Hepatocyte (in vitro differentiated cells): ENCODE data around the gene EXD3. TPM values are rescaled to one million over a fixed set of nuclear protein-coding genes. Genes with fewer than 3 reads are reported as not detected.

Experiments
- DNase-seq: peaks from one replicate; pipeline ENCODE4 v3.0.0-alpha.2; 2016; ENCODE audit warnings: low spot score
- H2AFZ ChIP-seq: fragments of 200-600 bp; sonication (generic); 2 replicates; pipeline ENCODE4 v1.6.0; 2016; ENCODE audit warnings: antibody characterized with exemption, mild to moderate bottlenecking
- H3K27ac ChIP-seq: fragments of 200-600 bp; sonication (generic); 2 replicates; pipeline ENCODE4 v1.5.1; 2016; ENCODE audit warnings: mild to moderate bottlenecking
- H3K27me3 ChIP-seq: fragments of 200-600 bp; sonication (generic); 2 replicates; pipeline ENCODE4 v1.6.1; 2016
- H3K36me3 ChIP-seq: fragments of 200-600 bp; sonication (generic); replicated peaks from 2 replicates; pipeline ENCODE4 v1.5.1; 2016; ENCODE audit warnings: low read depth; ENCODE audit not compliant: insufficient read depth
- H3K4me1 ChIP-seq: fragments of 200-600 bp; sonication (generic); 2 replicates; pipeline ENCODE4 v1.5.1; 2016; ENCODE audit warnings: mild to moderate bottlenecking, moderate library complexity; ENCODE audit not compliant: insufficient read depth
- H3K4me2 ChIP-seq: fragments of 200-600 bp; sonication (generic); 2 replicates; pipeline ENCODE4 v1.6.0; 2016
- H3K4me3 ChIP-seq: fragments of 200-600 bp; sonication (generic); 2 replicates; pipeline ENCODE4 v1.5.1; 2016; ENCODE audit warnings: mild to moderate bottlenecking
- H3K79me2 ChIP-seq: fragments of 200-600 bp; sonication (generic); 2 replicates; pipeline ENCODE4 v1.6.0; 2017; ENCODE audit warnings: mild to moderate bottlenecking
- H3K9me2 ChIP-seq: fragments of 200-600 bp; sonication (generic); replicated peaks from 2 replicates; pipeline ENCODE4 v1.6.0; 2017; ENCODE audit warnings: mild to moderate bottlenecking; ENCODE audit not compliant: insufficient read depth
- H3K9me3 ChIP-seq: fragments of 200-600 bp; sonication (generic); 2 replicates; pipeline ENCODE4 v1.5.1; 2016; ENCODE audit warnings: low read depth, mild to moderate bottlenecking
- H4K20me1 ChIP-seq: fragments of 200-600 bp; sonication (generic); 2 replicates; pipeline ENCODE4 v1.6.0; 2016; ENCODE audit warnings: mild to moderate bottlenecking; ENCODE audit not compliant: insufficient read depth, poor library complexity, severe bottlenecking
- EZH2 ChIP-seq: fragments of 200-600 bp; sonication (generic); IDR thresholded peaks from 2 replicates; pipeline ENCODE4 v1.6.1; 2016; ENCODE audit warnings: antibody characterized with exemption, mild to moderate bottlenecking, borderline replicate concordance
- EZH2phosphoT487 ChIP-seq: fragments of 200-600 bp; sonication (generic); IDR thresholded peaks from one replicate; pipeline ENCODE4 v1.6.1; 2018; ENCODE audit warnings: antibody characterized with exemption, mild to moderate bottlenecking, low read depth, moderate library complexity; ENCODE audit not compliant: unreplicated experiment, severe bottlenecking
- WGBS: methylation state at CpG from one replicate; pipeline ENCODE4 v1.1.6; 2016; ENCODE audit warnings: low lambda C conversion rate; ENCODE audit errors: missing lambda C conversion rate; 5-methylcytosine and 5-hydroxymethylcytosine counted together
- polyA plus RNA-seq: library from polyadenylated mRNA; unstranded; fragments of >200 nt; fragmentation: Nextera tagmentation; extraction: Ambion mirVana; gene quantifications from 2 replicates; pipeline ENCODE4 v1.2.1, GENCODE V29; 2016
- total RNA-seq: library from RNA; depleted of rRNA; stranded (reverse); fragments of >200 nt; gene quantifications from 2 replicates; pipeline ENCODE4 v1.2.3, GENCODE V29; 2014
- TF ChIP-seq, protein P1 (sequence below): fragments of 200-600 bp; sonication (generic); IDR thresholded peaks from 2 replicates; pipeline ENCODE4 v1.5.1; 2016; ENCODE audit warnings: antibody characterized with exemption, mild to moderate bottlenecking; ENCODE audit not compliant: poor library complexity

Gene EXD3
- total and polyA plus RNA-seq, 2 experiments from 2014 or later, result 11.8 to 21.6 TPM

DNA sequence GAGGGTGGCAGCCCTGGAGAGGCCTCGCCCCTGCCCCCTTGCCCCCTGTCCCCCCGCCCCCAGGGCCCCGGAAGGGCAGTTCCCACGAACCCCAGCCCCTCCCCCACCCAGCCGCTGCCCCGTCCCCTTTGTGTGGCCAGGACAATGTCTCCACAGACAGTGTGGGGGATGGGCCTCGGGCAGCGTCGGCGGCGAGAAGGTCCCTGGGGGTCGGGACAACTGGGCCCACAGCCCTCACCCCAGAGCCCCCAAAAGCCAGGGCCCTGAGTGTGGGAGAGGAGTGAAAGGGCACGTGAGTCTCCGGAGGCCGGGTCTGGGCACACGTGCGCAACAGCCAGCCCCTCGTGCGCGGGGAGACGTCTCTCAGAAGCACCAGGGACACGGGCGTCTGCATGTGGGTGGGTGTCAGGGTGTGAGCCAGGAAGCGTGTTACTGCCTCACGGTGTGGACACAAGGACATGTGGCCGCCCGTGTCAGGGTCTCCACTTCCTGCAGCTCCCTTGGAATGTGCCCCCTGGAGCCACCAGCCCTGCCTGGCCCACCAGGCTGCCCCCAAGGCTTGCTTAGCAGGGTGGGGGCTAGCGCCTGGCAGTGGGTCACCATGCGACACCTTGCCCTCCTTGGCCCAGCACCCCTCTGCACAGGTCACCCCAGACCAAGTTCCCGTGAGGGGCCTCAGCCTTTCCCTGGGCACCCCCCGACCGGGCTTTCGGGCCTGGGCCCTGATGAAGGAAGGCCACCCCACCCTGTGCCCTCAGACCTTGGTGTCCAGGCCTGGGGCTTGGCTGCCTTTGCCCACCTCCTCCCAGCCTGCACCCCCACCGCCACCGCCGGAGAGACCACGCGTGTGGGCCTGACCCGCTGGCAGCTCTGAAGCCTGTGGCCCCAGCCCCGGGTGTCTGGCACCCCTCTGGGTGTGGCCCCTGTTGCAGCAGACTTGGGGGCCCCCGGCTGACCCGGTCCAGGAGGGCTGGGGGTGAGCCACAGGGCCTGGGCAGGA lies 108.1 kb downstream of the EXD3 start:
- no peaks in the 10 kb centered on the region for H3K27me3 ChIP-seq
- no peaks in the 10 kb centered on the region for H3K9me2 ChIP-seq
- TF ChIP-seq, protein P1, sequence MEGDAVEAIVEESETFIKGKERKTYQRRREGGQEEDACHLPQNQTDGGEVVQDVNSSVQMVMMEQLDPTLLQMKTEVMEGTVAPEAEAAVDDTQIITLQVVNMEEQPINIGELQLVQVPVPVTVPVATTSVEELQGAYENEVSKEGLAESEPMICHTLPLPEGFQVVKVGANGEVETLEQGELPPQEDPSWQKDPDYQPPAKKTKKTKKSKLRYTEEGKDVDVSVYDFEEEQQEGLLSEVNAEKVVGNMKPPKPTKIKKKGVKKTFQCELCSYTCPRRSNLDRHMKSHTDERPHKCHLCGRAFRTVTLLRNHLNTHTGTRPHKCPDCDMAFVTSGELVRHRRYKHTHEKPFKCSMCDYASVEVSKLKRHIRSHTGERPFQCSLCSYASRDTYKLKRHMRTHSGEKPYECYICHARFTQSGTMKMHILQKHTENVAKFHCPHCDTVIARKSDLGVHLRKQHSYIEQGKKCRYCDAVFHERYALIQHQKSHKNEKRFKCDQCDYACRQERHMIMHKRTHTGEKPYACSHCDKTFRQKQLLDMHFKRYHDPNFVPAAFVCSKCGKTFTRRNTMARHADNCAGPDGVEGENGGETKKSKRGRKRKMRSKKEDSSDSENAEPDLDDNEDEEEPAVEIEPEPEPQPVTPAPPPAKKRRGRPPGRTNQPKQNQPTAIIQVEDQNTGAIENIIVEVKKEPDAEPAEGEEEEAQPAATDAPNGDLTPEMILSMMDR, result no peak
- TF ChIP-seq EZH2 (no peak), EZH2phosphoT487 (no peak)
- peak; percentile 13 for DNase-seq
- H3K36me3 ChIP-seq, result no peaks in the 10 kb centered on the region
- H2AFZ ChIP-seq, result no peak overlapping the region
- no peak overlapping the region for H3K4me2 ChIP-seq
- no peaks in the 10 kb centered on the region for H3K79me2 ChIP-seq
- no peaks in the 10 kb centered on the region for H4K20me1 ChIP-seq
- H3K9me3 ChIP-seq, result no peaks in the 10 kb centered on the region
- no peak overlapping the region for H3K27ac ChIP-seq
- H3K4me3 ChIP-seq, result no peak overlapping the region
- peaks cover 56% of the 10 kb centered on the region for H3K4me1 ChIP-seq
- 72% methylated on average over 40 of the region's 42 CpGs for WGBS

DNA sequence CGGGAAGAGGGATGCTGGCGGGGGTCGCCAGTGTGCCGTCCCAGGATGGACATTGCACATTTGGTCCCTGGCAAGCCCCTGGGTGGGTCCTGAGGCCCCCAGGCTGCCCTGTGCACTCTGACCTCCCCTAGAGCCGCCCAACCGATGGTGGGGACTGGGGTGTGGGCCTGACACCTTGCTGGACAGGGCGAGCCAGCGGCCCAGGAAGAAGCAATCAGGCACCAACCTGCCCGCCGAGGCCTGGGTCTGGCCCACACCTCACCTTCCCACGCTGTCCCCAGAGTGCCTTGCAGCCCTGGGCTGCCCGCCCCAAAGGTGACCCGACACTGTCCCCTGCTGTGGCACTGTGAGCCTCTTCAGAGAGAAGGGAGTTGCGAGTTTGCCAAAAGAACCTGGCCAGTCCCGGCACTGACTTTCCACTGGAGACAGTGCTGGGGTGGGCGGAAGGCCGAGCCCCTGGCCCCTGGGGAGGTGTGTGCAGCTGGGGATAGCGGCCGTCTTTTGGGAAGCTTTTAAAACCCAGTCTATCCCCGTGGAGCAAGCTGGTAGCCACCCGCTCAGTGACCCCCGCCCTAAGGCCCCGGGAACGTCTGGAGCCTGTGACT lies 108.9 kb downstream of the EXD3 start:
- H3K36me3 ChIP-seq, result no peaks in the 10 kb centered on the region
- H3K9me2 ChIP-seq, result no peaks in the 10 kb centered on the region
- DNase-seq, result no peak
- no peaks in the 10 kb centered on the region for H3K9me3 ChIP-seq
- H3K4me3 ChIP-seq, result no peak overlapping the region
- WGBS, result 84% methylated on average over 20 of the region's 24 CpGs
- no peaks in the 10 kb centered on the region for H3K27me3 ChIP-seq
- no peaks in the 10 kb centered on the region for H3K79me2 ChIP-seq
- no peaks in the 10 kb centered on the region for H4K20me1 ChIP-seq
- TF ChIP-seq, protein P1, result no peak
- no peak for TF ChIP-seq EZH2phosphoT487
- TF ChIP-seq EZH2, result no peak
- peak overlapping the region; percentile 20 for H3K27ac ChIP-seq
- H3K4me2 ChIP-seq, result peak overlapping the region; percentile 54
- no peak overlapping the region for H2AFZ ChIP-seq
- H3K4me1 ChIP-seq, result peaks cover 56% of the 10 kb centered on the region

DNA sequence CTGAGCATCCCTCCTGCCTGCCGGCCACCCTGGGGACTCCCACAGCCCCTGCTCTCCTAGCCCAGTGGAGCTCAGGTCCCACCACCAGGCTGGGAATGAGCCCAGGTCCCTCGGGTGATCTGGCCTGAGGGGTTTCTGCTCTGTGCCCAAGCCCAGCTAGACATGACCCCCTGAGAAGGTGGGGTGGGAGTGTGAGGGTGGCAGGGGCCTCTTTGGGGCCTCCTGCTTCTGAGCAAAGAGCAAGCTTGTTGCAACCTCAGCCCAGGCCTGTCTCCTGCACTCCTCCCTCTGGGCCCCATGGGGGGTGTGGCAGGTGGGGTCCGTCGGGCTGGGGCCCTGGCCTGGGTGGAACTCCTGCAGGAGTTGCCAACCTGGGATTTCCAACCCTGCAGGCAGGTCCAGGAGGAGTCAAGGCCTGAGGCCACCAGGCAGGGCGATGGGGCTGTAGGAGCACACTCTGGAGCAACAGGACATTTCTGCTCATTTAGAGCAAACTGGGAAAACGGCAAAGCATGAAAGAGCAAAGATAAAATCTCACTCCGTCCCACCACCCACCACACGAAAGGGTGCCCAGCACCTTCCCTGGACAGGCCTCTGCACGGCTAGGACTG lies 109.5 kb downstream of the EXD3 start:
- WGBS, result 54% methylated on average over 9 of the region's 9 CpGs
- no peaks in the 10 kb centered on the region for H3K36me3 ChIP-seq

More for the DNA sequence above, 109.5 kb downstream of the EXD3 start:
- peak overlapping the region; percentile 46 for H3K27ac ChIP-seq
- no peaks in the 10 kb centered on the region for H3K27me3 ChIP-seq
- H3K4me1 ChIP-seq, result peaks cover 56% of the 10 kb centered on the region
- TF ChIP-seq, protein P1, result no peak
- TF ChIP-seq EZH2phosphoT487 (no peak), EZH2 (no peak)
- no peak overlapping the region for H2AFZ ChIP-seq
- H3K9me3 ChIP-seq, result no peaks in the 10 kb centered on the region
- no peaks in the 10 kb centered on the region for H3K79me2 ChIP-seq
- no peaks in the 10 kb centered on the region for H3K9me2 ChIP-seq
- H3K4me2 ChIP-seq, result peak overlapping the region; percentile 54
- H3K4me3 ChIP-seq, result no peak overlapping the region
- no peaks in the 10 kb centered on the region for H4K20me1 ChIP-seq
- DNase-seq, result peak; percentile 52
